SK-N-MC (cell line): Measurements from ENCODE around the gene EEIG2.

ENCODE experiments used
- EZH2 ChIP-seq: fragments of 200-600 bp; sonication (generic); IDR thresholded peaks from one replicate; pipeline ENCODE4 v1.6.1; 2017; ENCODE audit warnings: antibody characterized with exemption
- POLR2AphosphoS5 ChIP-seq: IDR thresholded peaks from 2 replicates; pipeline ENCODE4 v1.6.1; 2012; ENCODE audit warnings: mild to moderate bottlenecking, low read depth, low read length, borderline replicate concordance

DNA sequence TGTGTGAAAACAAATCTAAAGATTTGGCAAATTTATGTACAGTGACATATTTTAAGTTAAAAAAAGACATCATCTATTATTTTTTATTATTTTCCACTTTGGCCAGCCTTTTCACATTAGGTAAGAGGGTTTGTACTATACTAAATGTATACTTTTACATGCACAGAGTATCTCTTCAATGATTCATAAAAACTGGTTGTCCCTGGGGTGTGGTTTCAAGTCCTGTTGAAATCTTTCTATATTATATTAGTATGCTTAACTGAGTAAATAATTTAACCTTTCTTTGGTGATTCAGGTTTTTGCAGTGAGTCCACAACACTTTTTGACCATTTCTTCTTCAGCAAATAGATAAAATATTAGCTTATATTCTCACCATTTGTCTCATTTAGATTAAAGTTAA lies 45.7 kb downstream of the EEIG2 start:
- TF ChIP-seq EZH2 (no peak), POLR2AphosphoS5 (no peak)
